CD4-positive, CD25-positive, alpha-beta regulatory T cell (primary cell): ENCODE results near the gene PRL. TPM values are rescaled to one million over a fixed set of nuclear protein-coding genes. Genes with fewer than 3 reads are reported as not detected.

Experiments used
- ATAC-seq, 2 donors: fragments of 150-1000 bp; cut with Tn5 transposase; one replicate each; pipeline ENCODE4 v1.10.0; 2021; ENCODE audit warnings: low read depth in 2 of 2, moderate number of reproducible peaks in 2 of 2, moderate library complexity in 1 of 2
- DNase-seq, 3 donors: peaks; one replicate each; pipeline versions ENCODE4 v3.0.0 to v3.0.0-alpha.2; 2012 to 2022; ENCODE audit warnings: mixed read lengths in 1 of 3
- H3K27ac ChIP-seq: one replicate; pipeline ENCODE4 v1.7.0; 2013; ENCODE audit warnings: mild to moderate bottlenecking, low read length; ENCODE audit not compliant: insufficient read depth, poor library complexity, severe bottlenecking
- H3K27me3 ChIP-seq: one replicate; pipeline ENCODE4 v1.7.0; 2013; ENCODE audit warnings: low read length; ENCODE audit not compliant: control insufficient read depth, insufficient read depth
- H3K36me3 ChIP-seq: one replicate; pipeline ENCODE4 v1.7.0; 2013; ENCODE audit warnings: mild to moderate bottlenecking, low read length, moderate library complexity; ENCODE audit not compliant: control insufficient read depth, insufficient read depth
- H3K4me1 ChIP-seq: 2 replicates; pipeline ENCODE4 v1.7.0; 2013; ENCODE audit warnings: mild to moderate bottlenecking, low read length; ENCODE audit not compliant: insufficient read depth, control insufficient read depth, poor library complexity, severe bottlenecking
- H3K4me3 ChIP-seq: one replicate; pipeline ENCODE4 v1.7.0; 2013; ENCODE audit warnings: low read depth, mild to moderate bottlenecking, low read length, moderate library complexity
- H3K9me3 ChIP-seq, 2 experiments: 1 replicate in 1 of 2; 2 replicates in 1 of 2; pipeline ENCODE4 v1.7.0; 2013; ENCODE audit warnings: low read length in 2 of 2, mild to moderate bottlenecking in 1 of 2, moderate library complexity in 1 of 2; ENCODE audit not compliant: control insufficient read depth in 2 of 2
- H3K27ac Mint-ChIP-seq, 3 donors: one replicate each; pipeline ENCODE4 v1.8.0; 2020 to 2022; ENCODE audit warnings: mild to moderate bottlenecking in 3 of 3, mixed read lengths in 3 of 3, moderate library complexity in 2 of 3
- H3K27me3 Mint-ChIP-seq: one replicate; pipeline ENCODE4 v1.8.0; 2022; ENCODE audit warnings: mild to moderate bottlenecking, mixed read lengths
- H3K36me3 Mint-ChIP-seq: one replicate; pipeline ENCODE4 v1.8.0; 2020; ENCODE audit warnings: mixed read lengths
- H3K4me1 Mint-ChIP-seq, 4 donors: one replicate each; pipeline ENCODE4 v1.8.0; 2020 to 2022; ENCODE audit warnings: mixed read lengths in 4 of 4, mild to moderate bottlenecking in 1 of 4
- H3K4me3 Mint-ChIP-seq, 4 donors: one replicate each; pipeline ENCODE4 v1.8.0; 2020 to 2022; ENCODE audit warnings: mild to moderate bottlenecking in 4 of 4, mixed read lengths in 4 of 4, moderate library complexity in 3 of 4
- H3K9me3 Mint-ChIP-seq, 7 donors: one replicate each; pipeline ENCODE4 v1.8.0; 2020 to 2022; ENCODE audit warnings: mixed read lengths in 7 of 7, mild to moderate bottlenecking in 3 of 7, moderate library complexity in 2 of 7
- polyA plus RNA-seq, 4 donors: library from polyadenylated mRNA; unstranded; fragments of 300-500 nt; fragmentation: Illumina TruSeq; gene quantifications; one replicate each; pipeline ENCODE4 v1.2.3, GENCODE V29; 2021
- total RNA-seq: library from RNA; stranded (reverse); gene quantifications from one replicate; pipeline ENCODE4 v1.2.3, GENCODE V29; 2022

PRL gene
- total and polyA plus RNA-seq, 5 donors from 2014 or later = 0.13 TPM; not detected in 4

DNA sequence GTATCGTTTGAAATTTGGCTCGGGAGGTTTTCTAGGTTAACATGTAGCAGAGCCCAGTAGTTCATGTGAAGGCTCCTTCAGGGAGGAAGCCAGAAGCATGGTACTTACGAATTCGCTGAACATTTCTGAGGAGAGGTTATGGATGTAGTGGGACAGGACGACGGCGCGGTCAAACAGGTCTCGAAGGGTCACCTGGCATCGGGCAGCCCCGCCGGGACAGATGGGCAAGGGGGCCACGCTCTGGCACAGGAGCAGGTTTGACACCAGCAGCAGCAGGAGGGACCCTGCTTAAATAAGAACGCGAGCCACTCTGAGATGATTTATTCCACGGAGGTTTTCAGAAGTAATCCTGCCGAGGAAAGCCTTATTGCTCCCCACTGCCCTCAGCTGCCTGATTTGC is 2.5 kb downstream of the PRL start:
- peaks cover 0 to 17% (median 4%) of the 10 kb centered on the region in 7 donors for H3K9me3 Mint-ChIP-seq
- no peaks in the 10 kb centered on the region for H3K4me1 Mint-ChIP-seq
- Histone ChIP-seq H3K36me3 (no peaks in the 10 kb centered on the region), H3K9me3 (peaks cover 0 to 2% of the 10 kb centered on the region in 2 experiments), H3K27me3 (no peaks in the 10 kb centered on the region), H3K4me1 (no peaks in the 10 kb centered on the region), H3K27ac (no peak overlapping the region), H3K4me3 (no peak overlapping the region)
- DNase-seq (no peak), ATAC-seq (no peak)
- no peaks in the 10 kb centered on the region for H3K36me3 Mint-ChIP-seq
- no peaks in the 10 kb centered on the region for H3K27me3 Mint-ChIP-seq
- no peak overlapping the region for H3K4me3 Mint-ChIP-seq
- no peak overlapping the region for H3K27ac Mint-ChIP-seq

- H3K9me3 Mint-ChIP-seq = peaks cover 0 to 10% (median 4%) of the 10 kb centered on the region in 7 donors
- no peak for ATAC-seq
- no peaks in the 10 kb centered on the region for H3K36me3 Mint-ChIP-seq
Observed at GRCh38 chr6:22290045-22290444, 6.8 kb downstream of the PRL start.

GRCh38 chr6:22288721-22289120 is 8.1 kb downstream of the PRL start:
- no peaks in the 10 kb centered on the region for H3K27me3 ChIP-seq
- peaks cover 0 to 19% (median 4%) of the 10 kb centered on the region in 7 donors for H3K9me3 Mint-ChIP-seq
- no peaks in the 10 kb centered on the region for H3K36me3 Mint-ChIP-seq
- no peak for DNase-seq
- no peaks in the 10 kb centered on the region for H3K36me3 ChIP-seq
- no peaks in the 10 kb centered on the region for H3K4me1 ChIP-seq
- no peak overlapping the region for H3K27ac Mint-ChIP-seq
- H3K27me3 Mint-ChIP-seq = no peaks in the 10 kb centered on the region
- no peaks in the 10 kb centered on the region for H3K4me1 Mint-ChIP-seq
- no peak for ATAC-seq
- H3K27ac ChIP-seq = no peak overlapping the region
- no peak overlapping the region for H3K4me3 ChIP-seq
- H3K4me3 Mint-ChIP-seq = no peak overlapping the region
- peaks cover 0 to 2% of the 10 kb centered on the region in 2 experiments for H3K9me3 ChIP-seq

More at GRCh38 chr6:22290045-22290444, 6.8 kb downstream of the PRL start:
- no peak overlapping the region for H3K27ac ChIP-seq
- H3K27ac Mint-ChIP-seq = no peak overlapping the region
- H3K4me1 Mint-ChIP-seq = no peaks in the 10 kb centered on the region
- no peaks in the 10 kb centered on the region for H3K27me3 ChIP-seq
- H3K27me3 Mint-ChIP-seq = no peaks in the 10 kb centered on the region
- no peak overlapping the region for H3K4me3 Mint-ChIP-seq
- H3K36me3 ChIP-seq = no peaks in the 10 kb centered on the region
- H3K4me3 ChIP-seq = no peak overlapping the region
- H3K9me3 ChIP-seq = peaks cover 0 to 2% of the 10 kb centered on the region in 2 experiments
- DNase-seq = no peak
- no peaks in the 10 kb centered on the region for H3K4me1 ChIP-seq

DNA sequence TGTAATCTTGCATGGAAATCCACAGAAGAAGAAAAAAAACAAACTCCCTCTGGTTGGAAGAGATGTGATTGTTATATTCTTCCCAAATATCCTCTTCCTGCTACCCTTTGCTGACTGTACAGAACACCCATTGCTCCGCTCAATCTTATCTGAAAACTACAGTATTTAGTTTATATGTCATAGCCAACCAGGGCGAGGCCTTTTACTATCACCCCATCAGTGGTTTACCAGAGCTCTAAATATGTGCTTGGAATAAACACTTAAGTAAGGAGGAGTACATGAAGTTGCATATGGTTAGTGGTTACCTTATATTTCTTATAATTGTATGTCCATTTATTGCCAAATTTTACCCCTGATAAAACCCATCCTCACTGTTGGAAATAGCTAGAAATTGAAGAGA is 12.2 kb downstream of the PRL start:
- H3K27me3 ChIP-seq = no peaks in the 10 kb centered on the region
- H3K27ac ChIP-seq = no peak overlapping the region
- Mint-ChIP-seq H3K4me1 (no peaks in the 10 kb centered on the region), H3K27ac (no peak overlapping the region), H3K36me3 (no peaks in the 10 kb centered on the region), H3K4me3 (no peak overlapping the region), H3K27me3 (no peaks in the 10 kb centered on the region), H3K9me3 (peaks cover 0 to 11% (median 4%) of the 10 kb centered on the region in 7 donors)
- H3K36me3 ChIP-seq = no peaks in the 10 kb centered on the region
- H3K4me1 ChIP-seq = no peaks in the 10 kb centered on the region
- H3K4me3 ChIP-seq = no peak overlapping the region
- H3K9me3 ChIP-seq = peaks cover 0 to 1% of the 10 kb centered on the region in 2 experiments
- DNase-seq = no peak
- no peak for ATAC-seq

DNA sequence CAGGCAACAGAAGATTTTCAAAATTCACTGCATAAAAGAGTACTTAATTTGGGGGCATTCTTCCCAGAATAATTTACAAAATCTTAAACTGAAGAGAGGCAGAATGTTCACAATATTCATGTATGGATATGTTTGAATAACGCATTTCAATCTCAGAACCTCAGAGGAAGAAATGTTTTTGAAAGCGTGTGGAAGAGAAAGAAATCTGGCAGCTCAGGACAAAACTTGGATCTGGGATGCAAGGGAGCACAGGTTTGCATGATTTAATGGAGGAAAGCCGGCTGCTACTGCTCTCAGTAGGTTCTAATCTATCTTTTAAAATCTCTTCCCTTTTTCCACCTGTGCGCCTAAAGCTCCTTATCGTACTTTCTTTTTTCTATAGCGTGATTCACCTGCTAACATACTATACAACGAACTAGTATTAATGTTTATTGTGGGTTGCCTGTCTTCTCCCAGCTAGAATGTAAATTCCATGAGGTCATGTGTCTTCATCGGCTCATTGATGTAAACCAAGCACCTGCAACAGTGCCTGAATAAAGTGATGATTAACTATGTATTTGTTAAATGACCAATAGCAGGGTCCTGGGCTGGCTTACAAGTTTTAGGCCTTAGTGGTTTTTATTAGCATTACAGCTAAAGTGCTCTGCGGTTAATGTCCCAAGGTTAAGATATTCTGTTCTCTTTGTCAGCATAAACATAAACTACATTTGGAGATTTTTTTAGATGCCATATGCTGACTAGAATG is 15.3 kb downstream of the PRL start:
- ATAC-seq = no peak

GRCh38 chr6:22279427-22279826 is 17.4 kb downstream of the PRL start:
- no peaks in the 10 kb centered on the region for H3K36me3 Mint-ChIP-seq
- H3K27me3 Mint-ChIP-seq = no peaks in the 10 kb centered on the region
- no peak overlapping the region for H3K4me3 ChIP-seq
- no peak for DNase-seq
- peaks cover 0 to 4% of the 10 kb centered on the region in 2 experiments for H3K9me3 ChIP-seq
- no peak for ATAC-seq
- no peak overlapping the region for H3K27ac Mint-ChIP-seq
- no peaks in the 10 kb centered on the region for H3K4me1 Mint-ChIP-seq
- H3K27ac ChIP-seq = no peak overlapping the region
- no peaks in the 10 kb centered on the region for H3K4me1 ChIP-seq
- no peaks in the 10 kb centered on the region for H3K36me3 ChIP-seq
- H3K27me3 ChIP-seq = no peaks in the 10 kb centered on the region
- no peak overlapping the region for H3K4me3 Mint-ChIP-seq
- H3K9me3 Mint-ChIP-seq = peaks cover 3 to 19% (median 9%) of the 10 kb centered on the region in 7 donors

More for the DNA sequence above, 15.3 kb downstream of the PRL start:
- H3K4me3 ChIP-seq = no peak overlapping the region
- Mint-ChIP-seq H3K27me3 (no peaks in the 10 kb centered on the region), H3K4me3 (no peak overlapping the region), H3K27ac (no peak overlapping the region), H3K4me1 (no peaks in the 10 kb centered on the region), H3K9me3 (peaks cover 0 to 14% (median 7%) of the 10 kb centered on the region in 7 donors), H3K36me3 (no peaks in the 10 kb centered on the region)
- no peaks in the 10 kb centered on the region for H3K4me1 ChIP-seq
- no peaks in the 10 kb centered on the region for H3K36me3 ChIP-seq
- no peaks in the 10 kb centered on the region for H3K27me3 ChIP-seq
- DNase-seq = no peak
- no peak overlapping the region for H3K27ac ChIP-seq
- H3K9me3 ChIP-seq = peaks cover 0 to 4% of the 10 kb centered on the region in 2 experiments

DNA sequence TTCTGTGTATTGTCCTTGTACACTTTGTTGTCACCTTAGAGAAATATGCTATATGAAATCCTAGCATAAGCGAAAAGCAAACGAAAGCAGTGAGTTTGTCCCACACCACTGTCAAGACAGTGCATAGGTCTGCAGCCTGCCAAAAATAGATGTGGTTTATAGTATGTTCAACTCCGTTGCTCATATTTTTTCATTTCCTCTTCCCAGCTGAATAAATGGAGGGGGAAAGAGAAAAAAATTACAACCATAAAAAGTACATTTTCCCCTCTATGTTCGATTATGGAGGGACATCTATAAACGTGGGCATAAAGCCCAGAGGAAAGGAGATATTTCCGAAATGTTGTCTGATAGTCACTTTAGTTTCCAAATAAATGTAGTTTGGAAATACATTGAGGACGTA is 25.8 kb downstream of the PRL start:
- Histone ChIP-seq H3K36me3 (no peaks in the 10 kb centered on the region), H3K4me1 (no peaks in the 10 kb centered on the region), H3K9me3 (no peaks in the 10 kb centered on the region), H3K27me3 (no peaks in the 10 kb centered on the region), H3K4me3 (no peak overlapping the region), H3K27ac (no peak overlapping the region)
- Mint-ChIP-seq H3K4me1 (no peaks in the 10 kb centered on the region), H3K27me3 (peaks cover 6% of the 10 kb centered on the region), H3K4me3 (no peak overlapping the region), H3K27ac (no peak overlapping the region), H3K36me3 (no peaks in the 10 kb centered on the region), H3K9me3 (peaks cover 0 to 12% (median 5%) of the 10 kb centered on the region in 7 donors)
- no peak for DNase-seq
- ATAC-seq = no peak

DNA sequence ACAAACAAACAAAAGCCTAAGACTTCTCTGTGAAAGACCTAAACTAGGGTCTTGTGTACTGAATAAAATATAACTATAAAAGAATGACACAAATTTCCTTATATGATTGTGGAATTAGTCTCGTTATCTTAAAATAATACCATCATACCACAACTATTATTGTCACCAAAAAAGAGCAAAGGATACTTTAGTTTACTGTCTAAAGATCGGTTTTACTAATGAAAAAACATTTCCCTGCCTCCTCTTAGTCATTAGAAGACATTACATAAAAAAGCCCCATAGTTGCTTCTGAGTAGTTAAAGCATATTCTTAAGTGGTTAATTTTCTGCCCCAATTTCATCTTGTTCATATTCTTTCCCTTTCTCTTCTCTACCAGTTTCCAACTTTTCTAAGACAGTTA is 33.1 kb downstream of the PRL start:
- H3K36me3 ChIP-seq = no peaks in the 10 kb centered on the region
- no peak overlapping the region for H3K27ac Mint-ChIP-seq
- H3K9me3 Mint-ChIP-seq = peaks cover 0 to 6% (median 3%) of the 10 kb centered on the region in 7 donors
- no peaks in the 10 kb centered on the region for H3K27me3 ChIP-seq
- no peaks in the 10 kb centered on the region for H3K9me3 ChIP-seq
- H3K27ac ChIP-seq = no peak overlapping the region
- no peaks in the 10 kb centered on the region for H3K4me1 ChIP-seq
- H3K4me3 ChIP-seq = no peak overlapping the region
- H3K4me3 Mint-ChIP-seq = no peak overlapping the region
- no peaks in the 10 kb centered on the region for H3K4me1 Mint-ChIP-seq
- H3K27me3 Mint-ChIP-seq = no peaks in the 10 kb centered on the region
- H3K36me3 Mint-ChIP-seq = no peaks in the 10 kb centered on the region
- DNase-seq (no peak), ATAC-seq (no peak)
